K562 (cell line): ENCODE data around the gene ETDA. TPM values are rescaled to one million over a fixed set of nuclear protein-coding genes. Genes with fewer than 3 reads are reported as not detected.
"Not testable (repeated sequence)": the region's sequence is repeated elsewhere in the genome, so short reads cannot be mapped to it uniquely, and the experiment has no call there.

Source experiments
- ATAC-seq: fragments of 200-7000 bp; cut with Tn5 transposase; 3 replicates; pipeline ENCODE4 v1.9.1; 2020; ENCODE audit warnings: moderate library complexity
- BruUV-seq: library from RNA; stranded (reverse); fragments of 400-500 nt; replicated peaks from 2 replicates; lab custom pipeline; 2021; lab: Mats Ljungman, UMichigan
- CTCF ChIA-PET: fragments of 300-600 bp; formaldehyde crosslinking; extraction: SDS; loops from one replicate; lab custom pipeline; 2021; ENCODE audit warnings: low intra/inter-chr PET ratio; lab: Yijun Ruan, JAX
- POLR2A ChIA-PET: fragments of 300-600, 350-650 bp; sonication (Branson Sonifier 250); formaldehyde crosslinking; extraction: SDS; loops from one replicate; lab custom pipeline; 2021; ENCODE audit warnings: antibody characterized with exemption, inconsistent platforms; lab: Yijun Ruan, JAX
- DNase-seq, 4 experiments: peaks; one replicate each; pipeline versions ENCODE4 v3.0.0 to v3.0.0-alpha.2; 2011 to 2018; ENCODE audit warnings: low spot score in 3 of 4, mixed read lengths in 3 of 4; ENCODE audit errors: extremely low read depth in 1 of 4
- FAIRE-seq: peaks from 2 replicates; lab custom pipeline; 2011; peaks lifted over from hg19 to GRCh38; lab: Jason Lieb, UNC
- H2AFZ ChIP-seq: 2 replicates; pipeline ENCODE4 v1.6.0; 2011; ENCODE audit warnings: low read depth, low read length, control low read depth, inconsistent platforms
- H3K27ac ChIP-seq: fragments of 200-600 bp; 3 replicates; pipeline ENCODE4 v1.8.0; 2011; ENCODE audit warnings: low read depth, mild to moderate bottlenecking, control low read depth, inconsistent platforms, low read length, moderate library complexity, mixed read lengths; ENCODE audit errors: extremely low read depth
- H3K27me3 ChIP-seq, 2 experiments: fragments of 300-600 bp in 1 of 2; 2 replicates in 1 of 2; 3 replicates in 1 of 2; pipeline versions ENCODE4 v1.6.0 to v1.8.0; 2011; ENCODE audit warnings: inconsistent platforms in 2 of 2, low read length in 2 of 2, mild to moderate bottlenecking in 1 of 2, mixed read lengths in 1 of 2, moderate library complexity in 1 of 2; ENCODE audit not compliant: control insufficient read depth in 2 of 2, insufficient read depth in 2 of 2
- H3K36me3 ChIP-seq: fragments of 300-600 bp; 3 replicates; pipeline ENCODE4 v1.8.0; 2011; ENCODE audit warnings: mild to moderate bottlenecking, low read length, inconsistent platforms; ENCODE audit not compliant: control insufficient read depth, insufficient read depth
- H3K4me1 ChIP-seq, 2 experiments: fragments of 200-600 bp in 1 of 2; replicated peaks in 1 of 2; 2 replicates in 1 of 2; 3 replicates in 1 of 2; pipeline versions ENCODE4 v1.5.1 to v1.8.0; 2011; ENCODE audit warnings: inconsistent platforms in 2 of 2, low read length in 2 of 2, mild to moderate bottlenecking in 1 of 2, mixed read lengths in 1 of 2, moderate library complexity in 1 of 2; ENCODE audit not compliant: control insufficient read depth in 2 of 2, insufficient read depth in 2 of 2
- H3K4me2 ChIP-seq: 2 replicates; pipeline ENCODE4 v1.6.1; 2011; ENCODE audit warnings: low read length, control low read depth, inconsistent platforms, mixed read lengths; ENCODE audit not compliant: insufficient read depth
- H3K4me3 ChIP-seq: fragments of 200-600 bp; sonication (generic), shearing (Covaris generic); 2 replicates; pipeline ENCODE4 v1.5.1; 2016; ENCODE audit warnings: control low read depth, inconsistent platforms
- H3K79me2 ChIP-seq: fragments of 200-600 bp; 3 replicates; pipeline ENCODE4 v1.8.0; 2011; ENCODE audit warnings: low read length, inconsistent platforms; ENCODE audit not compliant: control insufficient read depth, insufficient read depth
- H3K9ac ChIP-seq, 2 experiments: 2 replicates each; pipeline versions ENCODE4 v1.6.0 to v1.6.1; 2011; ENCODE audit warnings: low read depth in 2 of 2, low read length in 2 of 2, control low read depth in 1 of 2, inconsistent platforms in 1 of 2, mild to moderate bottlenecking in 1 of 2, mixed read lengths in 1 of 2; ENCODE audit not compliant: insufficient read depth in 1 of 2
- H3K9me1 ChIP-seq: one replicate; pipeline ENCODE4 v1.6.0; 2011; ENCODE audit warnings: inconsistent platforms, mild to moderate bottlenecking, low read length, moderate library complexity; ENCODE audit not compliant: control insufficient read depth, insufficient read depth
- H3K9me3 ChIP-seq: replicated peaks from 2 replicates; pipeline ENCODE4 v1.5.1; 2011; ENCODE audit warnings: low read depth, low read length, inconsistent platforms; ENCODE audit not compliant: control insufficient read depth, insufficient read depth
- H4K20me1 ChIP-seq: replicated peaks from 2 replicates; pipeline ENCODE4 v1.6.1; 2011; ENCODE audit warnings: low read length, inconsistent platforms, mixed read lengths; ENCODE audit not compliant: control insufficient read depth, insufficient read depth
- CEBPG ChIP-seq, 3 experiments: fragments of 200-800 bp in 1 of 3; sonication (Bioruptor generic) in 1 of 3; sonication (generic) in 1 of 3; formaldehyde crosslinking in 1 of 3; IDR thresholded peaks in 2 of 3; conservative IDR thresholded peaks in 1 of 3; 2 replicates each; pipeline versions ENCODE4 v1.6.1 to v1.8.0; 2016 to 2022; ENCODE audit warnings: missing compliant biosample characterization in 2 of 3, missing genetic modification characterization in 2 of 3, mild to moderate bottlenecking in 1 of 3, missing genetic modification reagents in 1 of 3
- EP300 ChIP-seq: IDR thresholded peaks from 2 replicates; pipeline ENCODE4 v1.6.1; 2012; ENCODE audit warnings: low read length, improper control_type of control experiment
- MAZ ChIP-seq, 2 experiments: fragments of 450-650 bp in 1 of 2; sonication (generic) in 1 of 2; formaldehyde crosslinking; IDR thresholded peaks in 1 of 2; conservative IDR thresholded peaks in 1 of 2; 2 replicates each; pipeline versions ENCODE4 v1.4.0 to v1.5.0; 2020; ENCODE audit warnings: mild to moderate bottlenecking in 1 of 2, missing genetic modification reagents in 1 of 2
- MEF2D ChIP-seq: conservative IDR thresholded peaks from 2 replicates; pipeline ENCODE4 v1.6.1; 2016; ENCODE audit warnings: low read depth, missing genetic modification characterization, missing compliant biosample characterization
- MYC ChIP-seq, 2 experiments: fragments of 250-450 bp in 1 of 2; sonication (Bioruptor Pico) in 1 of 2; IDR thresholded peaks; 2 replicates each; pipeline versions ENCODE4 v1.5.1 to v1.6.1; 2012 to 2021; ENCODE audit warnings: low read depth in 2 of 2, borderline replicate concordance in 1 of 2, improper control_type of control experiment in 1 of 2, low read length in 1 of 2, mild to moderate bottlenecking in 1 of 2, moderate library complexity in 1 of 2
- PCBP1 ChIP-seq: fragments of 200-400 bp; formaldehyde crosslinking; IDR thresholded peaks from 2 replicates; pipeline ENCODE4 v1.6.1; 2018; ENCODE audit warnings: mild to moderate bottlenecking, low read depth, low read length; ENCODE audit not compliant: poor library complexity, severe bottlenecking
- PTBP1 ChIP-seq: fragments of 200-400 bp; formaldehyde crosslinking; IDR thresholded peaks from 2 replicates; pipeline ENCODE4 v1.6.1; 2017; ENCODE audit warnings: low read depth, low read length
- STAT6 ChIP-seq: sonication (generic); formaldehyde crosslinking; IDR thresholded peaks from 2 replicates; pipeline ENCODE4 v1.8.1; 2023; ENCODE audit warnings: mild to moderate bottlenecking, missing genetic modification reagents
- WGBS: fragments of 100-300 bp; shearing (Covaris generic); methylation state at CpG from one replicate; pipeline ENCODE4 v1.1.6; 2016; ENCODE audit warnings: low coverage, mixed read lengths; ENCODE audit not compliant: insufficient coverage; ENCODE audit errors: missing lambda C conversion rate; 5-methylcytosine and 5-hydroxymethylcytosine counted together
- in situ Hi-C: fragments of 300-500 bp; cut with MboI; formaldehyde crosslinking; loops from 4 replicates; pipeline ENCODE4 v1.15.0; 2018; ENCODE audit warnings: inconsistent platforms, mixed read lengths
- intact Hi-C: fragments of 100-400 bp; cut with micrococcal nuclease; formaldehyde crosslinking; loops from 2 replicates; pipeline ENCODE4 v1.14.2; 2022
- polyA plus RNA-seq, 8 experiments: library from polyadenylated mRNA; depleted of rRNA in 4 of 8; stranded (reverse) in 5 of 8; unstranded in 3 of 8; fragments of >200 nt; fragmentation: Nextera tagmentation in 2 of 8; fragmentation: Illumina TruSeq in 1 of 8; extraction: Ambion mirVana in 2 of 8; extraction: Trizol in 1 of 8; gene quantifications; 2 replicates each; pipeline versions ENCODE4 v1.2.1 to v1.2.3, GENCODE V29; 2011 to 2014; ENCODE audit warnings: inconsistent platforms in 1 of 8, missing spikeins in 1 of 8
- total RNA-seq, 7 experiments: library from RNA; depleted of rRNA in 6 of 7; stranded (reverse); fragments of >200 nt in 6 of 7; fragmentation: Illumina TruSeq in 2 of 7; extraction: Trizol in 2 of 7; gene quantifications; 2 replicates each; pipeline versions ENCODE4 v1.2.1 to v1.2.3, GENCODE V29; 2011 to 2021; ENCODE audit warnings: low replicate concordance in 1 of 7
- TF ChIP-seq, protein P1 (sequence below), 2 experiments: fragments of 450-650 bp; IDR thresholded peaks; 2 replicates each; pipeline ENCODE4 v1.6.1; 2016

The ETDA gene
- total and polyA plus RNA-seq, 9 of the 15 experiments (the other 6 are each of a cell fraction or from before 2014, with no cell fraction given), result not detected

GRCh38 chrX:135257469-135257868 lies 5.6 kb downstream of the ETDA start:
- Histone ChIP-seq H3K27me3 (no peaks in the 10 kb centered on the region), H3K36me3 (no peaks in the 10 kb centered on the region), H4K20me1 (no peaks in the 10 kb centered on the region), H3K79me2 (no peaks in the 10 kb centered on the region), H3K4me3 (no peak overlapping the region), H3K4me2 (no peak overlapping the region), H3K27ac (no peak overlapping the region), H3K4me1 (no peaks in the 10 kb centered on the region), H3K9me1 (no peaks in the 10 kb centered on the region), H3K9me3 (no peaks in the 10 kb centered on the region), H2AFZ (no peak overlapping the region), H3K9ac (no peak overlapping the region)
- TF ChIP-seq MYC (IDR thresholded peaks at IDR 0.05; ENCODE audit: low read depth, low read length) (no peak), MYC (CRISPR knock-in tag; IDR thresholded peaks at IDR 0.05; ENCODE audit: borderline replicate concordance, low read depth) (no peak), PTBP1 (no peak), PCBP1 (no peak), EP300 (no peak), MEF2D (tag) (no peak), MAZ (CRISPR knock-in tag; conservative IDR thresholded peaks at IDR 0.05 in 1 of 2, IDR thresholded peaks at IDR 0.05 in 1 of 2) (no peak), STAT6 (CRISPR knock-in tag) (no peak), CEBPG (CRISPR knock-in tag; IDR thresholded peaks at IDR 0.05) (no peak), CEBPG (tag; conservative IDR thresholded peaks at IDR 0.05 in 1 of 2, IDR thresholded peaks at IDR 0.05 in 1 of 2) (no peak)
- TF ChIP-seq, protein P1, sequence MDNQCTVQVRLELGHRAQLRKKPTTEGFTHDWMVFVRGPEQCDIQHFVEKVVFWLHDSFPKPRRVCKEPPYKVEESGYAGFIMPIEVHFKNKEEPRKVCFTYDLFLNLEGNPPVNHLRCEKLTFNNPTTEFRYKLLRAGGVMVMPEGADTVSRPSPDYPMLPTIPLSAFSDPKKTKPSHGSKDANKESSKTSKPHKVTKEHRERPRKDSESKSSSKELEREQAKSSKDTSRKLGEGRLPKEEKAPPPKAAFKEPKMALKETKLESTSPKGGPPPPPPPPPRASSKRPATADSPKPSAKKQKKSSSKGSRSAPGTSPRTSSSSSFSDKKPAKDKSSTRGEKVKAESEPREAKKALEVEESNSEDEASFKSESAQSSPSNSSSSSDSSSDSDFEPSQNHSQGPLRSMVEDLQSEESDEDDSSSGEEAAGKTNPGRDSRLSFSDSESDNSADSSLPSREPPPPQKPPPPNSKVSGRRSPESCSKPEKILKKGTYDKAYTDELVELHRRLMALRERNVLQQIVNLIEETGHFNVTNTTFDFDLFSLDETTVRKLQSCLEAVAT (IDR thresholded peaks at IDR 0.05), result no peak
- POLR2A ChIA-PET, result no interaction called here
- intact Hi-C loops (no loop called here), in situ Hi-C loops (no loop called here)
- CTCF ChIA-PET, result no interaction called here
- WGBS, result 5% methylated on average over 6 of the region's 6 CpGs
- BruUV-seq, result no TSS peak
- DNase-seq (no peak), FAIRE-seq (no peak), ATAC-seq (no peak)

DNA sequence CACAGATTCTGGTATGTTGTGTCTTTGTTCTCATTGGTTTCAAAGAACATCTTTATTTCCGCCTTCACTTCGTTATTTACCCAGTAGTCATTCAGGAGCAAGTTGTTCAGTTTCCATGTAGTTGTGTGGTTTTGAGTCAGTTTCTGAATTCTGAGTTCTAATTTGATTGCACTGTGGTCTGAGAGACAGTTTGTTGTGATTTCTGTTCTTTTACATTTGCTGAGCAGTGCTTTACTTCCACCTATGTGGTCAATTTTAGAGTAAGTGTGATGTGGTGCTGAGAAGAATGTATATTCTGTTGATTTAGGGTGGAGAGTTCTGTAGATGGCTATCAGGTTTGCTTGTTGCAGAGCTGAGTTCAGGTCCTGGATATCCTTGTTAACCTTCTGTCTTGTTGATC lies 9.1 kb downstream of the ETDA start:
- WGBS, result 0% methylated on average over 2 of the region's 2 CpGs
- H4K20me1 ChIP-seq, BruUV-seq, H3K4me1 ChIP-seq, H3K9ac ChIP-seq, H3K4me2 ChIP-seq, H3K4me3 ChIP-seq, H2AFZ ChIP-seq, FAIRE-seq, H3K79me2 ChIP-seq, H3K27me3 ChIP-seq, POLR2A ChIA-PET, H3K9me3 ChIP-seq, ATAC-seq, intact Hi-C loops, H3K9me1 ChIP-seq, in situ Hi-C loops, H3K36me3 ChIP-seq, H3K27ac ChIP-seq, DNase-seq, CTCF ChIA-PET: not testable (repeated sequence)
